22Rv1 (cell line): ENCODE data around the gene RRP8.

ENCODE experiments used
- CTCF ChIP-seq: fragments of 450-650 bp; IDR thresholded peaks from 2 replicates; pipeline ENCODE4 v1.5.1; 2017; ENCODE audit warnings: mild to moderate bottlenecking
- ZFX ChIP-seq: fragments of 450-650 bp; IDR thresholded peaks from 2 replicates; pipeline ENCODE4 v1.6.1; 2017; ENCODE audit warnings: antibody characterized with exemption, borderline replicate concordance

- TF ChIP-seq CTCF (no peak), ZFX (no peak)
Measured at GRCh38 chr11:6584528-6584927, 18.9 kb downstream of the RRP8 start.
